Loucy (cell line): ENCODE measurements around the gene AMPH.

Source experiments
- H2AFZ ChIP-seq: fragments of 200-600 bp; sonication (generic); 2 replicates; pipeline ENCODE4 v1.6.0; 2016; ENCODE audit warnings: antibody characterized with exemption, mild to moderate bottlenecking, low read length, moderate library complexity
- H3F3A ChIP-seq: fragments of 200-600 bp; 2 replicates; pipeline ENCODE4 v1.6.0; 2016; ENCODE audit warnings: antibody characterized with exemption, low read depth, mild to moderate bottlenecking
- H3K27me3 ChIP-seq: fragments of 200-600 bp; sonication (generic); 2 replicates; pipeline ENCODE4 v1.6.1; 2014; ENCODE audit warnings: low read length, mild to moderate bottlenecking; ENCODE audit not compliant: insufficient read depth, poor library complexity, severe bottlenecking
- H3K36me3 ChIP-seq: fragments of 200-600 bp; sonication (generic); 2 replicates; pipeline ENCODE4 v1.6.1; 2016; ENCODE audit warnings: low read length; ENCODE audit not compliant: insufficient read depth
- H3K4me1 ChIP-seq: fragments of 200-600 bp; sonication (generic); 2 replicates; pipeline ENCODE4 v1.5.1; 2014; ENCODE audit warnings: low read length, mild to moderate bottlenecking; ENCODE audit not compliant: insufficient read depth, poor library complexity, severe bottlenecking
- H3K4me2 ChIP-seq: fragments of 200-600 bp; sonication (generic); 2 replicates; pipeline ENCODE4 v1.6.0; 2014; ENCODE audit warnings: antibody characterized with exemption, low read length, low read depth, mild to moderate bottlenecking; ENCODE audit not compliant: poor library complexity, severe bottlenecking
- H3K4me3 ChIP-seq: fragments of 200-600 bp; sonication (generic); 2 replicates; pipeline ENCODE4 v1.5.1; 2014; ENCODE audit warnings: low read length, mild to moderate bottlenecking, mixed read lengths; ENCODE audit not compliant: poor library complexity, severe bottlenecking
- H3K79me2 ChIP-seq: fragments of 200-600 bp; sonication (generic); 2 replicates; pipeline ENCODE4 v1.6.1; 2014; ENCODE audit warnings: low read length; ENCODE audit not compliant: insufficient read depth
- H3K9ac ChIP-seq: fragments of 200-600 bp; sonication (generic); 2 replicates; pipeline ENCODE4 v1.6.0; 2014; ENCODE audit warnings: mild to moderate bottlenecking, low read depth, low read length, moderate library complexity; ENCODE audit not compliant: poor library complexity, severe bottlenecking
- H3K9me2 ChIP-seq: fragments of 200-600 bp; sonication (generic); replicated peaks from 2 replicates; pipeline ENCODE4 v1.6.1; 2016; ENCODE audit warnings: low read depth, low read length, mixed read lengths
- H3K9me3 ChIP-seq: fragments of 200-600 bp; sonication (generic); 2 replicates; pipeline ENCODE4 v1.6.1; 2014; ENCODE audit warnings: mild to moderate bottlenecking, antibody characterized with exemption, low read length, low read depth; ENCODE audit not compliant: insufficient read depth
- H4K20me1 ChIP-seq: fragments of 200-600 bp; sonication (generic); 2 replicates; pipeline ENCODE4 v1.6.0; 2014; ENCODE audit warnings: antibody characterized with exemption, low read length, mild to moderate bottlenecking; ENCODE audit not compliant: insufficient read depth, poor library complexity, severe bottlenecking
- CTCF ChIP-seq: fragments of 200-600 bp; sonication (generic); conservative IDR thresholded peaks from 2 replicates; pipeline ENCODE4 v1.5.1; 2014; ENCODE audit warnings: mild to moderate bottlenecking, antibody characterized with exemption, low read length
- EZH2phosphoT487 ChIP-seq: fragments of 200-600 bp; IDR thresholded peaks from 2 replicates; pipeline ENCODE4 v1.6.1; 2018; ENCODE audit warnings: antibody characterized with exemption, mild to moderate bottlenecking, moderate library complexity, borderline replicate concordance

The AMPH gene

DNA sequence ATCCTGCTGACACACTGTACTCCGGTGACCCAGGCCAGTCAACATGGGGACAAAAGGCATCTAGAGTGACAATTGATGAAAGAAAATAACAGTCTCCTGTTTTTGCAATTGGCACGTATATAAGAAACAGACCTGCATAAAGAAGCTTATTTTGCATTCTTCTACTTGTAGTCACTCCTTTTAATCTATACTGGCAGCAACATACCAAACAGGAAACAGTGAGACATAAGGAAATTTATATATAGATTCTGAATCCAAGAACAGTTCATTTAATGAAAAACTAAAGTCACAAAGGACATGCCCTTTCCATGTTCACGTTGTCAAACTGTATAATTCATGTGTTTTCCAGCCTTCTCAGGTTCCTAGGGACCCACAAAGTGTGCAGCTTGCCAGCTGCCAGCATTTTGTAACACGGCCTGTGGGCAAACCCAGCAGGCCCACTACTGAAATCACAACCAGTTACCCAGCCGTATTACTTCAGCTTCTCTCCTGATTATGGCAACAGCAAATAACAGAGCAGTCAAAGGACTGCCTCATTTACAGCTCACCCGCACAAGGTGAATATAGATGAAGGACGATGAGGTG lies 72.3 kb downstream of the AMPH start:
- Histone ChIP-seq H3K9me2 (no peaks in the 10 kb centered on the region), H3K36me3 (no peaks in the 10 kb centered on the region), H3K27me3 (no peaks in the 10 kb centered on the region), H2AFZ (no peak overlapping the region), H3K9me3 (no peaks in the 10 kb centered on the region), H3K4me2 (no peak overlapping the region), H3K9ac (no peak overlapping the region), H3K4me3 (no peak overlapping the region), H3F3A (no peaks in the 10 kb centered on the region), H4K20me1 (no peaks in the 10 kb centered on the region), H3K79me2 (no peaks in the 10 kb centered on the region), H3K4me1 (no peaks in the 10 kb centered on the region)
- TF ChIP-seq EZH2phosphoT487 (no peak), CTCF (no peak)

DNA sequence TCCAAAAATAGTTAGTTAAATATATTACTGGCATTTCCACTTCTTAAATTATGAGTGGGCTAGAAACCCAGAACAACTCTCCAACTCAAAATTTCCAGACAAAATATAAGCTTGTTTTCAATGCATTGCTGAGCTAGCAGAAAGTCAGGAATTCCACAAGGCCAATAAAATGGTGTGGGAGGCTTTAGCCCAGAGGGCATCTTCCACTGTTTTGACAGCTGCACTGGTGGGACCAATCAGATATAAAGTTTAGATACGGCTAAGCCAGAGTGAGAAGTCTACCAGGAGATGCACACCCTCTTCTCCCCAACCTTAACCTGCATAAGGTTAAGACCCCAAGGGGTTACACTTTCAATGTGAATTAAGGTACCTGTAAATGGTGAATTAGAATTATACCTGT lies 76.6 kb downstream of the AMPH start:
- Histone ChIP-seq H3K4me3 (no peak overlapping the region), H3K4me1 (no peaks in the 10 kb centered on the region), H2AFZ (no peak overlapping the region), H3K9me3 (no peaks in the 10 kb centered on the region), H4K20me1 (no peaks in the 10 kb centered on the region), H3K9ac (no peak overlapping the region), H3F3A (no peaks in the 10 kb centered on the region), H3K36me3 (no peaks in the 10 kb centered on the region), H3K9me2 (no peaks in the 10 kb centered on the region), H3K79me2 (no peaks in the 10 kb centered on the region), H3K4me2 (no peak overlapping the region), H3K27me3 (no peaks in the 10 kb centered on the region)
- TF ChIP-seq EZH2phosphoT487 = no peak
- no peak for TF ChIP-seq CTCF

GRCh38 chr7:38550836-38551235 lies 80.3 kb downstream of the AMPH start:
- Histone ChIP-seq H3K9me2 (no peaks in the 10 kb centered on the region), H3K36me3 (no peaks in the 10 kb centered on the region), H3K79me2 (no peaks in the 10 kb centered on the region), H3K27me3 (no peaks in the 10 kb centered on the region), H3F3A (no peaks in the 10 kb centered on the region), H3K4me1 (no peaks in the 10 kb centered on the region), H3K9ac (no peak overlapping the region), H3K4me2 (no peak overlapping the region), H2AFZ (no peak overlapping the region), H4K20me1 (no peaks in the 10 kb centered on the region), H3K4me3 (no peak overlapping the region), H3K9me3 (no peaks in the 10 kb centered on the region)
- no peak for TF ChIP-seq EZH2phosphoT487
- no peak for TF ChIP-seq CTCF
